ENCODE data around the gene NDUFA12. TPM values are rescaled to one million over a fixed set of nuclear protein-coding genes. Genes with fewer than 3 reads are reported as not detected.

NDUFA12 gene
- total and polyA plus RNA-seq, 9 of the 15 experiments (the other 6 are each of a cell fraction or from before 2014, with no cell fraction given) = 115 to 986 (median 283) TPM

DNA sequence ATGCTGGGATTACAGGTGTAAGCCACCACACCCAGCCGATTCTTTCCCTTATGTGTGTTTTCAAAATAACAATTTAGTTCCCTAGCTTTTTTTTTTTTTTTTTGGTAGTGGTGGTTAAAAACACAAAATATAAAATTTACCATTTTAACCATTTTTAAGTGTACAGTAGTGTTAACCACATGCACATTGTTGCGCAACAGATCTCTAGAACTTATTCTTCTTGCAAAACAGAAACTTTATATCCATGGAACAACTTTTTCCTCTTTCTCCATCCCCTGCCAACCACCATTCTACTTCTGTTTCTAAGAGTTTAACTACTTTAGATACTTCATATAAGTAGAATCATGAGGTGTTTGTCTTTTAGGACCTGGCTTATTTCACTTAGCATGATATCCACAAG, 1.1 kb upstream of the NDUFA12 start (continued):
- TF ChIP-seq TSC22D4 (tag; IDR thresholded peaks at IDR 0.05) = no peak
- TF ChIP-seq ARID2 (IDR thresholded peaks at IDR 0.05) = no peak
- TF ChIP-seq, protein P1, sequence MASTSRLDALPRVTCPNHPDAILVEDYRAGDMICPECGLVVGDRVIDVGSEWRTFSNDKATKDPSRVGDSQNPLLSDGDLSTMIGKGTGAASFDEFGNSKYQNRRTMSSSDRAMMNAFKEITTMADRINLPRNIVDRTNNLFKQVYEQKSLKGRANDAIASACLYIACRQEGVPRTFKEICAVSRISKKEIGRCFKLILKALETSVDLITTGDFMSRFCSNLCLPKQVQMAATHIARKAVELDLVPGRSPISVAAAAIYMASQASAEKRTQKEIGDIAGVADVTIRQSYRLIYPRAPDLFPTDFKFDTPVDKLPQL (IDR thresholded peaks at IDR 0.05; ENCODE audit: extremely low read depth, insufficient read length) = no peak
- TF ChIP-seq, protein P2, sequence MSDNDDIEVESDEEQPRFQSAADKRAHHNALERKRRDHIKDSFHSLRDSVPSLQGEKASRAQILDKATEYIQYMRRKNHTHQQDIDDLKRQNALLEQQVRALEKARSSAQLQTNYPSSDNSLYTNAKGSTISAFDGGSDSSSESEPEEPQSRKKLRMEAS (CRISPR knock-in tag; IDR thresholded peaks at IDR 0.05) = no peak
- TF ChIP-seq ZEB2 (IDR thresholded peaks at IDR 0.05) = no peak

DNA sequence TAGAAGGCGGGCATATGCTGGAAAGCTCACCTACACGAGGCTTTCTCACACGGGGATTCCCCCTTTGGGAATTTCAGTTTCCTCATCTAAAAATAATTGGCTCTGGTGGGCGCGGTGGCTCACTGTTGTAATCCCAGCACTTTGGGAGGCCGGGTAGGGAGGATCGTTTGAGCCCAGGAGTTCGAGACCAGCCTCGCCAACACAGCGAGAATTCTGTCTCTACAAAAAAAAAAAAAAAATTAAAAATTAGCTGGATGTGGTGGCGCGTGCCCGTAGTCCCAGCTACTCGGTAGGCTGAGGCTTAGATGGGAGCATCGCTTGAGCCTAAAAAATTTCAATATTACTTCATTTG, 400 bp upstream of the NDUFA12 start:
- H3K27me3 ChIP-seq (ENCODE audit: control insufficient read depth in 2 of 2, insufficient read depth in 2 of 2, low read length in 2 of 2) = no peaks in the 10 kb centered on the region
- CTCF ChIA-PET (ENCODE audit: low intra/inter-chr PET ratio) = no interaction called here
- peaks cover 15% of the 10 kb centered on the region; the same call in 1 of the 3 replicates for H3K36me3 ChIP-seq (ENCODE audit: control insufficient read depth, insufficient read depth, low read length)
- in situ Hi-C loops (cut with MboI) = no loop called here
- no peaks in the 10 kb centered on the region for H4K20me1 ChIP-seq (replicated peaks; ENCODE audit: control insufficient read depth, insufficient read depth, low read length)
- FAIRE-seq (no peak), DNase-seq (ENCODE audit: extremely low read depth in 1 of 4, low spot score in 3 of 4) (no peak), ATAC-seq (peak; percentile 4; the same call in 2 of the 3 replicates)
- no peaks in the 10 kb centered on the region; the same call in 1 of the 2 replicates for H3K9me3 ChIP-seq (replicated peaks; ENCODE audit: control insufficient read depth, insufficient read depth, low read depth, low read length)
- intact Hi-C loops (cut with micrococcal nuclease) = no loop called here
- no peaks in the 10 kb centered on the region for H3K9me1 ChIP-seq (ENCODE audit: control insufficient read depth, insufficient read depth, low read length)
- POLR2A ChIA-PET = interaction anchor here (0.6 to 1.4 kb wide), 6 partner anchors 8 to 471 kb away, joined by 3 to 9 read pairs (median 4); partner anchors contain the start of gene METAP2
- H3K27ac ChIP-seq (ENCODE audit: extremely low read depth, low read depth, low read length) = peak overlapping the region; percentile 86
- peak overlapping the region; percentile 88 for H3K4me3 ChIP-seq
- peak overlapping the region in 1 of 2 experiments; percentile 87; a peak in 2 of 4 replicates for H3K9ac ChIP-seq (ENCODE audit: insufficient read depth in 1 of 2, low read depth in 2 of 2, low read length in 2 of 2)
- TSS peak; percentile 78 for BruUV-seq (replicated peaks)
- H3K4me1 ChIP-seq (replicated peaks in 1 of 2; ENCODE audit: control insufficient read depth in 2 of 2, insufficient read depth in 2 of 2, low read length in 2 of 2) = peaks cover 0 to 8% of the 10 kb centered on the region in 2 experiments; a peak in 2 of 5 replicates
- peaks cover 32% of the 10 kb centered on the region for H3K79me2 ChIP-seq (ENCODE audit: control insufficient read depth, insufficient read depth, low read length)
- peak overlapping the region; percentile 97 for H3K4me2 ChIP-seq (ENCODE audit: insufficient read depth, low read length)
- H2AFZ ChIP-seq (ENCODE audit: low read depth, low read length) = peak overlapping the region; percentile 90
- WGBS (ENCODE audit: insufficient coverage, low coverage, missing lambda C conversion rate) = 55% methylated on average over 13 of the region's 15 CpGs
- TF ChIP-seq TGIF2 (CRISPR knock-in tag; IDR thresholded peaks at IDR 0.05) (no peak), ADNP (tag; IDR thresholded peaks at IDR 0.05) (peak; percentile 59)
- TF ChIP-seq, protein P3, sequence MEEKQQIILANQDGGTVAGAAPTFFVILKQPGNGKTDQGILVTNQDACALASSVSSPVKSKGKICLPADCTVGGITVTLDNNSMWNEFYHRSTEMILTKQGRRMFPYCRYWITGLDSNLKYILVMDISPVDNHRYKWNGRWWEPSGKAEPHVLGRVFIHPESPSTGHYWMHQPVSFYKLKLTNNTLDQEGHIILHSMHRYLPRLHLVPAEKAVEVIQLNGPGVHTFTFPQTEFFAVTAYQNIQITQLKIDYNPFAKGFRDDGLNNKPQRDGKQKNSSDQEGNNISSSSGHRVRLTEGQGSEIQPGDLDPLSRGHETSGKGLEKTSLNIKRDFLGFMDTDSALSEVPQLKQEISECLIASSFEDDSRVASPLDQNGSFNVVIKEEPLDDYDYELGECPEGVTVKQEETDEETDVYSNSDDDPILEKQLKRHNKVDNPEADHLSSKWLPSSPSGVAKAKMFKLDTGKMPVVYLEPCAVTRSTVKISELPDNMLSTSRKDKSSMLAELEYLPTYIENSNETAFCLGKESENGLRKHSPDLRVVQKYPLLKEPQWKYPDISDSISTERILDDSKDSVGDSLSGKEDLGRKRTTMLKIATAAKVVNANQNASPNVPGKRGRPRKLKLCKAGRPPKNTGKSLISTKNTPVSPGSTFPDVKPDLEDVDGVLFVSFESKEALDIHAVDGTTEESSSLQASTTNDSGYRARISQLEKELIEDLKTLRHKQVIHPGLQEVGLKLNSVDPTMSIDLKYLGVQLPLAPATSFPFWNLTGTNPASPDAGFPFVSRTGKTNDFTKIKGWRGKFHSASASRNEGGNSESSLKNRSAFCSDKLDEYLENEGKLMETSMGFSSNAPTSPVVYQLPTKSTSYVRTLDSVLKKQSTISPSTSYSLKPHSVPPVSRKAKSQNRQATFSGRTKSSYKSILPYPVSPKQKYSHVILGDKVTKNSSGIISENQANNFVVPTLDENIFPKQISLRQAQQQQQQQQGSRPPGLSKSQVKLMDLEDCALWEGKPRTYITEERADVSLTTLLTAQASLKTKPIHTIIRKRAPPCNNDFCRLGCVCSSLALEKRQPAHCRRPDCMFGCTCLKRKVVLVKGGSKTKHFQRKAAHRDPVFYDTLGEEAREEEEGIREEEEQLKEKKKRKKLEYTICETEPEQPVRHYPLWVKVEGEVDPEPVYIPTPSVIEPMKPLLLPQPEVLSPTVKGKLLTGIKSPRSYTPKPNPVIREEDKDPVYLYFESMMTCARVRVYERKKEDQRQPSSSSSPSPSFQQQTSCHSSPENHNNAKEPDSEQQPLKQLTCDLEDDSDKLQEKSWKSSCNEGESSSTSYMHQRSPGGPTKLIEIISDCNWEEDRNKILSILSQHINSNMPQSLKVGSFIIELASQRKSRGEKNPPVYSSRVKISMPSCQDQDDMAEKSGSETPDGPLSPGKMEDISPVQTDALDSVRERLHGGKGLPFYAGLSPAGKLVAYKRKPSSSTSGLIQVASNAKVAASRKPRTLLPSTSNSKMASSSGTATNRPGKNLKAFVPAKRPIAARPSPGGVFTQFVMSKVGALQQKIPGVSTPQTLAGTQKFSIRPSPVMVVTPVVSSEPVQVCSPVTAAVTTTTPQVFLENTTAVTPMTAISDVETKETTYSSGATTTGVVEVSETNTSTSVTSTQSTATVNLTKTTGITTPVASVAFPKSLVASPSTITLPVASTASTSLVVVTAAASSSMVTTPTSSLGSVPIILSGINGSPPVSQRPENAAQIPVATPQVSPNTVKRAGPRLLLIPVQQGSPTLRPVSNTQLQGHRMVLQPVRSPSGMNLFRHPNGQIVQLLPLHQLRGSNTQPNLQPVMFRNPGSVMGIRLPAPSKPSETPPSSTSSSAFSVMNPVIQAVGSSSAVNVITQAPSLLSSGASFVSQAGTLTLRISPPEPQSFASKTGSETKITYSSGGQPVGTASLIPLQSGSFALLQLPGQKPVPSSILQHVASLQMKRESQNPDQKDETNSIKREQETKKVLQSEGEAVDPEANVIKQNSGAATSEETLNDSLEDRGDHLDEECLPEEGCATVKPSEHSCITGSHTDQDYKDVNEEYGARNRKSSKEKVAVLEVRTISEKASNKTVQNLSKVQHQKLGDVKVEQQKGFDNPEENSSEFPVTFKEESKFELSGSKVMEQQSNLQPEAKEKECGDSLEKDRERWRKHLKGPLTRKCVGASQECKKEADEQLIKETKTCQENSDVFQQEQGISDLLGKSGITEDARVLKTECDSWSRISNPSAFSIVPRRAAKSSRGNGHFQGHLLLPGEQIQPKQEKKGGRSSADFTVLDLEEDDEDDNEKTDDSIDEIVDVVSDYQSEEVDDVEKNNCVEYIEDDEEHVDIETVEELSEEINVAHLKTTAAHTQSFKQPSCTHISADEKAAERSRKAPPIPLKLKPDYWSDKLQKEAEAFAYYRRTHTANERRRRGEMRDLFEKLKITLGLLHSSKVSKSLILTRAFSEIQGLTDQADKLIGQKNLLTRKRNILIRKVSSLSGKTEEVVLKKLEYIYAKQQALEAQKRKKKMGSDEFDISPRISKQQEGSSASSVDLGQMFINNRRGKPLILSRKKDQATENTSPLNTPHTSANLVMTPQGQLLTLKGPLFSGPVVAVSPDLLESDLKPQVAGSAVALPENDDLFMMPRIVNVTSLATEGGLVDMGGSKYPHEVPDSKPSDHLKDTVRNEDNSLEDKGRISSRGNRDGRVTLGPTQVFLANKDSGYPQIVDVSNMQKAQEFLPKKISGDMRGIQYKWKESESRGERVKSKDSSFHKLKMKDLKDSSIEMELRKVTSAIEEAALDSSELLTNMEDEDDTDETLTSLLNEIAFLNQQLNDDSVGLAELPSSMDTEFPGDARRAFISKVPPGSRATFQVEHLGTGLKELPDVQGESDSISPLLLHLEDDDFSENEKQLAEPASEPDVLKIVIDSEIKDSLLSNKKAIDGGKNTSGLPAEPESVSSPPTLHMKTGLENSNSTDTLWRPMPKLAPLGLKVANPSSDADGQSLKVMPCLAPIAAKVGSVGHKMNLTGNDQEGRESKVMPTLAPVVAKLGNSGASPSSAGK (IDR thresholded peaks at IDR 0.05) = peak; percentile 58
